HepG2 (cell line): ENCODE data around the gene TMEFF2. TPM values are rescaled to one million over a fixed set of nuclear protein-coding genes. Genes with fewer than 3 reads are reported as not detected.

Experiments
- ATAC-seq: fragments of 200-7000 bp; cut with Tn5 transposase; 3 replicates; pipeline ENCODE4 v1.9.1; 2020; ENCODE audit warnings: mild to moderate bottlenecking, moderate library complexity
- BruUV-seq: library from RNA; stranded (reverse); fragments of 400-500 nt; replicated peaks from 2 replicates; lab custom pipeline; 2021; lab: Mats Ljungman, UMichigan
- CTCF ChIA-PET: fragments of 300-600 bp; formaldehyde crosslinking; extraction: SDS; loops from one replicate; lab custom pipeline; 2021; ENCODE audit warnings: low total read pairs, inconsistent platforms, low intra/inter-chr PET ratio; lab: Yijun Ruan, JAX
- POLR2A ChIA-PET: fragments of 350-600 bp; sonication (Branson Sonifier 250); formaldehyde crosslinking; loops from one replicate; lab custom pipeline; 2020; ENCODE audit warnings: antibody characterized with exemption, inconsistent platforms; lab: Yijun Ruan, JAX
- DNase-seq: peaks from one replicate; pipeline ENCODE4 v3.0.0-alpha.2; 2015; ENCODE audit warnings: low spot score
- FAIRE-seq: peaks from 3 replicates; lab custom pipeline; 2011; peaks lifted over from hg19 to GRCh38; lab: Jason Lieb, UNC
- H2AFZ ChIP-seq: one replicate; pipeline ENCODE4 v1.6.1; 2011; ENCODE audit warnings: low read length, inconsistent platforms
- H3K27ac ChIP-seq: fragments of 300-600 bp; 3 replicates; pipeline ENCODE4 v1.8.0; 2011; ENCODE audit warnings: mixed run types, mild to moderate bottlenecking, mixed read lengths, low read length, inconsistent platforms; ENCODE audit not compliant: insufficient read depth; ENCODE audit errors: extremely low read length
- H3K27me3 ChIP-seq, 2 experiments: fragments of 200-600 bp in 1 of 2; 2 replicates in 1 of 2; 3 replicates in 1 of 2; pipeline versions ENCODE4 v1.6.0 to v1.8.0; 2011; ENCODE audit warnings: low read length in 2 of 2, mild to moderate bottlenecking in 2 of 2, moderate library complexity in 2 of 2, inconsistent platforms in 1 of 2; ENCODE audit not compliant: insufficient read depth in 2 of 2, control insufficient read depth in 1 of 2
- H3K36me3 ChIP-seq, 2 experiments: fragments of 200-600 bp in 1 of 2; replicated peaks in 1 of 2; 2 replicates in 1 of 2; 3 replicates in 1 of 2; pipeline versions ENCODE4 v1.5.1 to v1.8.0; 2011; ENCODE audit warnings: low read length in 2 of 2, inconsistent platforms in 1 of 2; ENCODE audit not compliant: insufficient read depth in 2 of 2, control insufficient read depth in 1 of 2
- H3K4me1 ChIP-seq: 2 replicates; pipeline ENCODE4 v1.5.1; 2012; ENCODE audit warnings: low read length, inconsistent platforms; ENCODE audit not compliant: insufficient read depth
- H3K4me2 ChIP-seq: 2 replicates; pipeline ENCODE4 v1.6.0; 2011; ENCODE audit warnings: low read depth, low read length, inconsistent platforms
- H3K4me3 ChIP-seq, 3 experiments: fragments of 200-600 bp in 1 of 3; sonication (generic), shearing (Covaris generic) in 1 of 3; replicated peaks in 1 of 3; 2 replicates each; pipeline ENCODE4 v1.5.1; 2011 to 2016; ENCODE audit warnings: low read length in 3 of 3, inconsistent platforms in 2 of 3, low read depth in 2 of 3, mild to moderate bottlenecking in 2 of 3, control low read depth in 1 of 3, mixed read lengths in 1 of 3; ENCODE audit not compliant: insufficient read depth in 1 of 3
- H3K79me2 ChIP-seq: one replicate; pipeline ENCODE4 v1.6.1; 2011; ENCODE audit warnings: low read length, inconsistent platforms; ENCODE audit not compliant: insufficient read depth
- H3K9ac ChIP-seq: 2 replicates; pipeline ENCODE4 v1.6.0; 2011; ENCODE audit warnings: mild to moderate bottlenecking, low read depth, low read length, inconsistent platforms; ENCODE audit not compliant: insufficient read depth
- H3K9me3 ChIP-seq: 2 replicates; pipeline ENCODE4 v1.5.1; 2012; ENCODE audit warnings: mild to moderate bottlenecking, low read length
- H4K20me1 ChIP-seq: 2 replicates; pipeline ENCODE4 v1.6.0; 2011; ENCODE audit warnings: inconsistent platforms, mild to moderate bottlenecking, low read length, moderate library complexity; ENCODE audit not compliant: insufficient read depth
- HIC2 ChIP-seq: sonication (generic); formaldehyde crosslinking; IDR thresholded peaks from 2 replicates; pipeline ENCODE4 v1.9.0; 2022; ENCODE audit warnings: low read depth, missing genetic modification reagents
- PITX1 ChIP-seq: sonication (generic); formaldehyde crosslinking; IDR thresholded peaks from 2 replicates; pipeline ENCODE4 v1.5.1; 2020; ENCODE audit warnings: mild to moderate bottlenecking, missing genetic modification reagents
- SIN3B ChIP-seq: fragments of 150-350 bp; IDR thresholded peaks from 2 replicates; pipeline ENCODE4 v1.6.1; 2014; ENCODE audit warnings: low read length
- WGBS: methylation state at CpG from one replicate; pipeline ENCODE4 v1.1.6; 2017; ENCODE audit warnings: low lambda C conversion rate; 5-methylcytosine and 5-hydroxymethylcytosine counted together
- in situ Hi-C: cut with HindIII; loops from 2 replicates; pipeline ENCODE4 v1.10.0; 2017; ENCODE audit warnings: low pct_unique_long_range_greater_than_20kb; ENCODE audit not compliant: extremely low pct_ligation_motif_present
- intact Hi-C: fragments of 100-400 bp; cut with micrococcal nuclease; formaldehyde crosslinking; loops from one replicate; pipeline ENCODE4 v1.10.0; 2022; ENCODE audit not compliant: unreplicated experiment
- polyA plus RNA-seq, 8 experiments: library from polyadenylated mRNA; depleted of rRNA in 3 of 8; stranded (reverse) in 7 of 8; unstranded in 1 of 8; fragments of >200 nt; fragmentation: Illumina TruSeq in 4 of 8; extraction: Trizol in 4 of 8; gene quantifications; 2 replicates each; pipeline versions ENCODE4 v1.2.1 to v1.2.3, GENCODE V29; 2011 to 2016; ENCODE audit warnings: low read depth in 4 of 8, missing spikeins in 1 of 8, mixed read lengths in 1 of 8; ENCODE audit not compliant: insufficient read depth in 1 of 8
- total RNA-seq, 5 experiments: library from RNA; depleted of rRNA; stranded (reverse); fragments of >200 nt; fragmentation: Illumina TruSeq; extraction: Trizol; gene quantifications; 2 replicates each; pipeline ENCODE4 v1.2.3, GENCODE V29; 2016; ENCODE audit warnings: low read depth in 1 of 5

Gene TMEFF2
- total and polyA plus RNA-seq, 2 of the 13 experiments (the other 11 are each of a cell fraction or from before 2014, with no cell fraction given), result not detected

GRCh38 chr2:191941376-191941929 lies 253.3 kb downstream of the TMEFF2 start:
- POLR2A ChIA-PET, result no interaction called here
- no peak for DNase-seq
- in situ Hi-C loops, result no loop called here
- no peaks in the 10 kb centered on the region for H3K36me3 ChIP-seq
- CTCF ChIA-PET, result no interaction called here
- ATAC-seq, result no peak
- TF ChIP-seq PITX1 (CRISPR knock-in tag), result no peak
- no peak for TF ChIP-seq SIN3B
- TF ChIP-seq, all 625 proteins: peak for 0
- no peak overlapping the region for H3K27ac ChIP-seq
- intact Hi-C loops, result no loop called here
- H3K79me2 ChIP-seq, result no peaks in the 10 kb centered on the region
- no peaks in the 10 kb centered on the region for H4K20me1 ChIP-seq
- no peaks in the 10 kb centered on the region for H3K9me3 ChIP-seq
- H2AFZ ChIP-seq, result no peak overlapping the region
- no peak overlapping the region for H3K4me2 ChIP-seq
- 66% methylated on average over 3 of the region's 3 CpGs for WGBS
- no peak overlapping the region for H3K4me3 ChIP-seq
- FAIRE-seq, result no peak
- no peak overlapping the region for H3K9ac ChIP-seq
- peaks cover 8% of the 10 kb centered on the region for H3K4me1 ChIP-seq
- no peaks in the 10 kb centered on the region for H3K27me3 ChIP-seq
- BruUV-seq, result no TSS peak

GRCh38 chr2:191938779-191939178 lies 256.0 kb downstream of the TMEFF2 start:
- Histone ChIP-seq H3K4me3 (no peak overlapping the region), H3K9me3 (no peaks in the 10 kb centered on the region), H2AFZ (no peak overlapping the region), H3K27me3 (no peaks in the 10 kb centered on the region), H3K36me3 (no peaks in the 10 kb centered on the region), H3K79me2 (no peaks in the 10 kb centered on the region), H3K27ac (no peak overlapping the region), H3K4me1 (no peaks in the 10 kb centered on the region), H3K4me2 (no peak overlapping the region), H4K20me1 (no peaks in the 10 kb centered on the region), H3K9ac (no peak overlapping the region)
- ChIA-PET CTCF (no interaction called here), POLR2A (no interaction called here)
- no TSS peak for BruUV-seq
- DNase-seq (no peak), FAIRE-seq (no peak), ATAC-seq (no peak)
- intact Hi-C loops, result no loop called here
- 50% methylated on average over 1 of the region's 1 CpG for whole genome bisulfite sequencing
- in situ Hi-C loops, result no loop called here
- no peak for TF ChIP-seq HIC2
